ENCODE results near the gene ZNF385C.
A peak's percentile ranks its signal among the peaks of the same experiment; 100 is the strongest.

The ZNF385C gene

GRCh38 chr17:42060231-42060630 is 38.0 kb downstream of the ZNF385C start:
- Histone ChIP-seq H3K9ac (ENCODE audit: low read depth, low read length) (no peak overlapping the region), H3K27me3 (ENCODE audit: insufficient read depth, low read length, poor library complexity) (no peaks in the 10 kb centered on the region), H3K4me2 (ENCODE audit: insufficient read depth, low read length) (no peak overlapping the region), H4K20me1 (ENCODE audit: insufficient read depth, low read length) (no peaks in the 10 kb centered on the region), H3K9me3 (ENCODE audit: insufficient read depth, low read length, severe bottlenecking) (no peaks in the 10 kb centered on the region), H2AFZ (ENCODE audit: low read depth, low read length) (0 out of 2 replicates have a peak overlapping the region, but pooled peaks have one; percentile 43), H3K79me2 (ENCODE audit: insufficient read depth, low read length) (no peaks in the 10 kb centered on the region), H3K4me1 (ENCODE audit: insufficient read depth, low read length) (peaks cover 6% of the 10 kb centered on the region; the same call in 1 of the 2 replicates), H3K4me3 (ENCODE audit: low read depth in 1 of 2, low read length in 2 of 2) (no peak overlapping the region), H3K27ac (ENCODE audit: low read length) (no peak overlapping the region), H3K36me3 (ENCODE audit: insufficient read depth, low read length) (no peaks in the 10 kb centered on the region)
- DNase-seq, result no peak
- no peak for ATAC-seq (ENCODE audit: insufficient read depth, low read depth)
- TF ChIP-seq EZH2 (IDR thresholded peaks at IDR 0.05; ENCODE audit: borderline replicate concordance, low read depth, low read length, severe bottlenecking) (no peak), CTCF (IDR thresholded peaks at IDR 0.05; ENCODE audit: borderline replicate concordance, extremely low read depth, low read length, poor library complexity, severe bottlenecking) (no peak)

GRCh38 chr17:42059815-42060214 is 38.5 kb downstream of the ZNF385C start:
- Histone ChIP-seq H2AFZ (ENCODE audit: low read depth, low read length) (0 out of 2 replicates have a peak overlapping the region, but pooled peaks have one; percentile 43), H3K4me3 (ENCODE audit: low read depth in 1 of 2, low read length in 2 of 2) (no peak overlapping the region), H3K4me1 (ENCODE audit: insufficient read depth, low read length) (peaks cover 6% of the 10 kb centered on the region; the same call in 1 of the 2 replicates), H3K27me3 (ENCODE audit: insufficient read depth, low read length, poor library complexity) (no peaks in the 10 kb centered on the region), H3K9me3 (ENCODE audit: insufficient read depth, low read length, severe bottlenecking) (no peaks in the 10 kb centered on the region), H3K36me3 (ENCODE audit: insufficient read depth, low read length) (no peaks in the 10 kb centered on the region), H3K9ac (ENCODE audit: low read depth, low read length) (no peak overlapping the region), H4K20me1 (ENCODE audit: insufficient read depth, low read length) (no peaks in the 10 kb centered on the region), H3K79me2 (ENCODE audit: insufficient read depth, low read length) (no peaks in the 10 kb centered on the region), H3K4me2 (ENCODE audit: insufficient read depth, low read length) (no peak overlapping the region), H3K27ac (ENCODE audit: low read length) (no peak overlapping the region)
- ATAC-seq (ENCODE audit: insufficient read depth, low read depth) (peak; percentile 62), DNase-seq (peak; percentile 43)
- TF ChIP-seq CTCF (IDR thresholded peaks at IDR 0.05; ENCODE audit: borderline replicate concordance, extremely low read depth, low read length, poor library complexity, severe bottlenecking) (no peak), EZH2 (IDR thresholded peaks at IDR 0.05; ENCODE audit: borderline replicate concordance, low read depth, low read length, severe bottlenecking) (no peak)

GRCh38 chr17:42058063-42058462 is 40.2 kb downstream of the ZNF385C start:
- Histone ChIP-seq H3K4me2 (ENCODE audit: insufficient read depth, low read length) (no peak overlapping the region), H3K27me3 (ENCODE audit: insufficient read depth, low read length, poor library complexity) (peaks cover 9% of the 10 kb centered on the region), H3K9ac (ENCODE audit: low read depth, low read length) (no peak overlapping the region), H3K36me3 (ENCODE audit: insufficient read depth, low read length) (no peaks in the 10 kb centered on the region), H4K20me1 (ENCODE audit: insufficient read depth, low read length) (no peaks in the 10 kb centered on the region), H3K4me3 (ENCODE audit: low read depth in 1 of 2, low read length in 2 of 2) (no peak overlapping the region), H3K27ac (ENCODE audit: low read length) (no peak overlapping the region), H2AFZ (ENCODE audit: low read depth, low read length) (no peak overlapping the region), H3K4me1 (ENCODE audit: insufficient read depth, low read length) (peaks cover 6% of the 10 kb centered on the region; the same call in 1 of the 2 replicates), H3K9me3 (ENCODE audit: insufficient read depth, low read length, severe bottlenecking) (no peaks in the 10 kb centered on the region), H3K79me2 (ENCODE audit: insufficient read depth, low read length) (no peaks in the 10 kb centered on the region)
- ATAC-seq (ENCODE audit: insufficient read depth, low read depth) (no peak), DNase-seq (no peak)
- TF ChIP-seq EZH2 (IDR thresholded peaks at IDR 0.05; ENCODE audit: borderline replicate concordance, low read depth, low read length, severe bottlenecking) (no peak), CTCF (IDR thresholded peaks at IDR 0.05; ENCODE audit: borderline replicate concordance, extremely low read depth, low read length, poor library complexity, severe bottlenecking) (no peak)
